ENCODE measurements around the gene C2orf15.
"Not testable (repeated sequence)": the region's sequence is repeated elsewhere in the genome, so short reads cannot be mapped to it uniquely, and the experiment has no call there.

The C2orf15 gene

GRCh38 chr2:99141110-99142108, at the start of gene C2orf15:
Gene C2orf15 (plus strand): TSS chr2:99141707. CDS start chr2:99150559, 8,852 bp downstream.
- DNase-seq: peak; percentile 89 to 99 (median 94)
- intact Hi-C loops (cut with DNase I): loop anchor here (2.0 kb wide), 1 partner anchor 13 kb away; the partner anchor contains the start of genes LIPT1 and TSGA10

GRCh38 chr2:99096728-99097127, 44.8 kb upstream of the C2orf15 start:
- intact Hi-C loops (cut with DNase I): no loop called here
- DNase-seq: no peak

- intact Hi-C loops (cut with DNase I): no loop called here
- no peak for DNase-seq
These were observed 39.8 kb upstream of the C2orf15 start for GRCh38 chr2:99101697-99102096.

GRCh38 chr2:99104006-99104405, 37.5 kb upstream of the C2orf15 start:
- no peak for DNase-seq
- intact Hi-C loops (cut with DNase I): no loop called here

GRCh38 chr2:99106913-99107312, 34.6 kb upstream of the C2orf15 start:
- intact Hi-C loops (cut with DNase I): no loop called here
- no peak for DNase-seq

GRCh38 chr2:99111236-99111635, 30.3 kb upstream of the C2orf15 start:
- intact Hi-C loops (cut with DNase I): no loop called here

GRCh38 chr2:99111945-99112344, 29.6 kb upstream of the C2orf15 start:
- DNase-seq: no peak
- intact Hi-C loops (cut with DNase I): no loop called here

More at GRCh38 chr2:99111236-99111635, 30.3 kb upstream of the C2orf15 start:
- no peak for DNase-seq

GRCh38 chr2:99112617-99113016, 28.9 kb upstream of the C2orf15 start:
- intact Hi-C loops (cut with DNase I): no loop called here
- peak in 2 of 10 donors; percentile 24 to 52 for DNase-seq

GRCh38 chr2:99127981-99128380, 13.5 kb upstream of the C2orf15 start:
- DNase-seq: no peak
- intact Hi-C loops (cut with DNase I): no loop called here

GRCh38 chr2:99135044-99135556, 6.4 kb upstream of the C2orf15 start:
- intact Hi-C loops (cut with DNase I): not testable (repeated sequence)
- peak in 1 of 10 donors; percentile 54 for DNase-seq

- intact Hi-C loops (cut with DNase I): no loop called here
- no peak for DNase-seq
These were observed 2.5 kb upstream of the C2orf15 start for GRCh38 chr2:99139003-99139402.

- DNase-seq: no peak
- intact Hi-C loops (cut with DNase I): loop anchor here (2.0 kb wide), 1 partner anchor 15 kb away; the partner anchor contains the start of genes LIPT1 and TSGA10
These were observed 1.2 kb upstream of the C2orf15 start for GRCh38 chr2:99140056-99140859.

GRCh38 chr2:99140860-99141109, 722 bp upstream of the C2orf15 start:
- intact Hi-C loops (cut with DNase I): loop anchor here (2.0 kb wide), 1 partner anchor 14 kb away; the partner anchor contains the start of genes LIPT1 and TSGA10
- DNase-seq: no peak

GRCh38 chr2:99150706-99151105, 9.2 kb downstream of the C2orf15 start:
- no peak for DNase-seq
- intact Hi-C loops (cut with DNase I): loop anchor here (10.0 kb wide), 1 partner anchor 184 kb away; the partner anchor contains the start of genes EIF5B and TXNDC9

GRCh38 chr2:99152199-99152895, 10.8 kb downstream of the C2orf15 start:
- no peak for DNase-seq
- intact Hi-C loops (cut with DNase I): loop anchor here (10.0 kb wide), 1 partner anchor 182 kb away; the partner anchor contains the start of genes EIF5B and TXNDC9

- no peak for DNase-seq
- intact Hi-C loops (cut with DNase I): loop anchor here (2.0 to 10.0 kb wide), 3 partner anchors 13 to 181 kb away; partner anchors contain the start of genes C2orf15, EIF5B, MITD1 and MRPL30
These were observed 12.6 kb downstream of the C2orf15 start for GRCh38 chr2:99153921-99154604.

GRCh38 chr2:99154643-99155536, 13.4 kb downstream of the C2orf15 start, which contains the start of the genes LIPT1 and TSGA10:
Gene LIPT1 (plus strand): TSS chr2:99154967. CDS start chr2:99161958, 6,991 bp downstream.
Gene TSGA10 (minus strand): TSS chr2:99154942. CDS start chr2:99109439, 45,503 bp downstream.
- intact Hi-C loops (cut with DNase I): loop anchor here (2.0 to 10.0 kb wide), 3 partner anchors 14 to 180 kb away; partner anchors contain the start of genes C2orf15, EIF5B, MITD1 and MRPL30
- peak; percentile 85 to 99 (median 90) for DNase-seq

GRCh38 chr2:99156891-99157290, 15.4 kb downstream of the C2orf15 start:
- intact Hi-C loops (cut with DNase I): loop anchor here (10.0 kb wide), 1 partner anchor 178 kb away; the partner anchor contains the start of genes EIF5B and TXNDC9

More at GRCh38 chr2:99156891-99157290, 15.4 kb downstream of the C2orf15 start:
- no peak for DNase-seq

Measured in posterior cingulate gyrus (tissue), 11 donors.